ENCODE data around the gene ARID3B.

The ARID3B gene

DNA sequence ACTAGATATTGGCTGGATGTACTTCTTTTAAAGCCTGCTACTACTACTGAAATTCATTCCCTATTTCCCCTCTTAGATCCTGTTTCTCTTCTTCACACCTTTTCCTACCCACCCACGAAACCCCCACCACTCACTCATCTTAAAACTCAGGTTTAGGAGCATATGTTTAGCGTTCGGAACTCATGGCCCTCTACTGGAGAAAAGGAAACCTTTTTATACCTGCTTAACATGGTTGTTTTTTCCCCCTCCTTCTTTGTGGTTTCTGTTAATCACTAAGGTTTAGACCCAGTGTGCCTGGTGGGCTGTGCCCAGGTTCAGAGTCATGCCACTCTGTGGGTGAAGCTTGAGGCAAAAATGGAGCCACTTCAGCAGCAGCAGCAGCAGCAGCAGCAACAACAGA lies 2.6 kb downstream of the ARID3B start:
- TF ChIP-seq POLR2AphosphoS5 (IDR thresholded peaks at IDR 0.05; ENCODE audit: low read depth, low read length) (no peak), POU2F2 (IDR thresholded peaks at IDR 0.05; ENCODE audit: low read depth, low read length) (no peak), TAF1 (IDR thresholded peaks at IDR 0.05; ENCODE audit: low read depth, low read length) (no peak), SPI1 (IDR thresholded peaks at IDR 0.05; ENCODE audit: low read depth, low read length) (no peak), PAX5 (IDR thresholded peaks at IDR 0.05; ENCODE audit: insufficient read depth, low read length, severe bottlenecking) (no peak), POLR2A (IDR thresholded peaks at IDR 0.05; ENCODE audit: low read depth, low read length) (no peak)
- FAIRE-seq (peak; percentile 50), DNase-seq (ENCODE audit: insufficient read length, low spot score) (no peak)

DNA sequence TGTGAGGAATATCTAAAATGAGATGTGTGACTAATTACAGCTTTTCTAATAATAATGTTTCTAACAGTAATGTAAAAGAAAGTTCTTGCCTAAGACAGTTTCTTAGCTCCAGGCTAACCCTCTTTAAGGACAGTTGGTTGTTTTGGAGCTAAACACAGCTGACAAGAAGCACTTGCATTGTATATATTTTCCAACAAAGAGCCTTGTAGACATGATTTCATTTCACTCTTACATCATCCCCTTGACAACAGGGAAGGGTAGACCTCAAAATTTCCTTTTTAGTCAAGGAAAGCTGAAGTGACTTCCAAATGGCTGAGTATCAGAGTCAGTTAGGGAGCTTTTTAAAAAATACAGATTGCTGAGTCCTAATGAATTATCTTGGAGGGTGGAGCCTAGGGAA lies 4.1 kb downstream of the ARID3B start:
- FAIRE-seq (no peak), DNase-seq (ENCODE audit: insufficient read length, low spot score) (no peak)
- no peak for TF ChIP-seq SPI1 (IDR thresholded peaks at IDR 0.05; ENCODE audit: low read depth, low read length)
- TF ChIP-seq TAF1 (IDR thresholded peaks at IDR 0.05; ENCODE audit: low read depth, low read length) = no peak
- no peak for TF ChIP-seq POLR2A (IDR thresholded peaks at IDR 0.05; ENCODE audit: low read depth, low read length)
- TF ChIP-seq POLR2AphosphoS5 (IDR thresholded peaks at IDR 0.05; ENCODE audit: low read depth, low read length) = no peak
- TF ChIP-seq POU2F2 (IDR thresholded peaks at IDR 0.05; ENCODE audit: low read depth, low read length) = no peak
- no peak for TF ChIP-seq PAX5 (IDR thresholded peaks at IDR 0.05; ENCODE audit: insufficient read depth, low read length, severe bottlenecking)

DNA sequence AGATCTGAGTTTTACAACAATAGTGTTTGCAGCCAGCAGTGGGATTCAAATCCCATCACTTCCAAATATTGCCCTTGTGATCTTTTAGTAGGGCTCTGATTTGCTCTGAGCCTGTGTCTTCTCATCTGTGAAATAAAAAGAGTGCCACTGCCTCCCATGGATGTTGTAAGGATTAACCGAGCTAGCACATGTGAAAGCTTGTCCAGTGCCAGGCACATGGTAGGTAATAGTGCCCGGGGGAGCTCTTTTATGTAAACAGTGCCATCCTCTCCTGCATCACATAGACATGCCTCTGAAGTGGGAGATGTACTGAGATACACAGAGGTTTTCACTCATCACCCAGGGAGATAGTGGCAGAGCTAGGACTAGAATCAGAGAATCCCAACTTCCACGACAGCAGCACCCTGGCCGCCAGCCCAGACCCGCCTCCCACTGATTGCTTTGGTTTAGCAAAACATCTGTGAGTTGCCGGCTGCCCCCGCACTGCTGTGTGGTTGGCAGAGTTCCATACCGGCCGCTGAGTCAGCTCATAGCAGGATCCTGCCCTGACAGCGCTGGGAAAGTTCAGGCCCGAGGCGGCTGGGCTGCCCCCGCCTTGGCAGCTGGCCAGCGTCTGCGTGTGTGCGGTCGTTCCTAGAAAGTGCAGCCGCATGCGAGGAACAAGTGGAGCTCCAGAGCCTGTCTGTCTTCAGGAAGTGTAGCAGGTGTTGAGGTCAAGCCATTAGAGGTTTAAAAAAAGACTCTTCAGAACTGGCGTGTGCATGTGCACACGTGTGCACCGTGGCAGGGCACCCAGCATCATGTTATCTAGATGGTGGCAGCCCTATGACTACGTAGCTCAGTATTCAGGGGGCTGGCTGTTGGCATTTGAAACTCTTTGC lies 5.0 kb downstream of the ARID3B start:
- TF ChIP-seq TAF1 (IDR thresholded peaks at IDR 0.05; ENCODE audit: low read depth, low read length) = no peak
- TF ChIP-seq POU2F2 (IDR thresholded peaks at IDR 0.05; ENCODE audit: low read depth, low read length) = peak; percentile 42; the same call in 1 of the 2 replicates
- peak; percentile 44 for TF ChIP-seq PAX5 (IDR thresholded peaks at IDR 0.05; ENCODE audit: insufficient read depth, low read length, severe bottlenecking)
- TF ChIP-seq POLR2AphosphoS5 (IDR thresholded peaks at IDR 0.05; ENCODE audit: low read depth, low read length) = peak; percentile 76
- TF ChIP-seq SPI1 (IDR thresholded peaks at IDR 0.05; ENCODE audit: low read depth, low read length) = no peak
- TF ChIP-seq POLR2A (IDR thresholded peaks at IDR 0.05; ENCODE audit: low read depth, low read length) = no peak
- DNase-seq (ENCODE audit: insufficient read length, low spot score) (peak; percentile 44), FAIRE-seq (peak; percentile 88)

DNA sequence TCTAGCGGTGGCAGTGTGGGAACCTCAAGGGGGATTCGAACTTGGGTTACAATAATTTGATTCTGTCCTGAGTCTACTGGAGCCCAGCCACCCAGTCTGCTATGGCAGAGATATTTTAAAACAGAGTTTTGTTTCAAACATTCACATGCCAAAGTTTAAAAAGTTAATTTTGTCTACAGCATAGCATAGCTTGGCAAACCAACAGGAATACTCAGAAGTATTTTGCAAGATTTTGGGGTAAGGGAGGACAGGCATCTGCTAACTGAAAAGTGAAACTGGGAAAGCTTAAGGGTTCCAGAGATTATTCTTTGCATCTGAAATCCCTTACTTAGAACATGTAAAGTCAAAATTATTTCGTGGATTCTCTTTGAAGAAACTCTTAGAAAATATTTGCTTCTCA lies 6.6 kb downstream of the ARID3B start:
- no peak for TF ChIP-seq POU2F2 (IDR thresholded peaks at IDR 0.05; ENCODE audit: low read depth, low read length)
- TF ChIP-seq POLR2A (IDR thresholded peaks at IDR 0.05; ENCODE audit: low read depth, low read length) = no peak
- TF ChIP-seq PAX5 (IDR thresholded peaks at IDR 0.05; ENCODE audit: insufficient read depth, low read length, severe bottlenecking) = no peak
- no peak for TF ChIP-seq POLR2AphosphoS5 (IDR thresholded peaks at IDR 0.05; ENCODE audit: low read depth, low read length)
- TF ChIP-seq TAF1 (IDR thresholded peaks at IDR 0.05; ENCODE audit: low read depth, low read length) = no peak
- TF ChIP-seq SPI1 (IDR thresholded peaks at IDR 0.05; ENCODE audit: low read depth, low read length) = no peak
- no peak for FAIRE-seq
- no peak for DNase-seq (ENCODE audit: insufficient read length, low spot score)

DNA sequence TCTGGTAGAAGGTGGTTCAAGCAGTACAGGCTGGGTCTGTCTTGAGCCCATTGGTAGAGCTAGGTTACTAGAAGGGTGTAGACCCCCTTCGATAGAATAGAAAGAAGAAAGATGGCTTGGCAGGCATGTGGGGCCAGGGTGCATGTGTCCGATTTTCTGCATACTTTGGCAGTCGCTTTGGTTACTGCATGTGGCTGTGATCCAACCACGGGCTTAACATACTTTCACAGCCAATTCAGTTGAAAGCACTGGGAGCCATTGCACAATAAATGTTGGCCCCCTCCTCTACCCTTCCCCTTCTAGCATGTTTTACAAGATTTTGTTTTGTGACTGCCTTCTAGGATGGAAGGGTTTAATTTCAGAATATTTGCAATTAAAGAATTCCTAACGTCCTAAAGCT lies 7.2 kb downstream of the ARID3B start:
- no peak for DNase-seq (ENCODE audit: insufficient read length, low spot score)
- no peak for TF ChIP-seq PAX5 (IDR thresholded peaks at IDR 0.05; ENCODE audit: insufficient read depth, low read length, severe bottlenecking)
- TF ChIP-seq POLR2AphosphoS5 (IDR thresholded peaks at IDR 0.05; ENCODE audit: low read depth, low read length) = no peak
- TF ChIP-seq POLR2A (IDR thresholded peaks at IDR 0.05; ENCODE audit: low read depth, low read length) = no peak
- TF ChIP-seq TAF1 (IDR thresholded peaks at IDR 0.05; ENCODE audit: low read depth, low read length) = no peak
- TF ChIP-seq POU2F2 (IDR thresholded peaks at IDR 0.05; ENCODE audit: low read depth, low read length) = no peak
- TF ChIP-seq SPI1 (IDR thresholded peaks at IDR 0.05; ENCODE audit: low read depth, low read length) = no peak
- no peak for FAIRE-seq

DNA sequence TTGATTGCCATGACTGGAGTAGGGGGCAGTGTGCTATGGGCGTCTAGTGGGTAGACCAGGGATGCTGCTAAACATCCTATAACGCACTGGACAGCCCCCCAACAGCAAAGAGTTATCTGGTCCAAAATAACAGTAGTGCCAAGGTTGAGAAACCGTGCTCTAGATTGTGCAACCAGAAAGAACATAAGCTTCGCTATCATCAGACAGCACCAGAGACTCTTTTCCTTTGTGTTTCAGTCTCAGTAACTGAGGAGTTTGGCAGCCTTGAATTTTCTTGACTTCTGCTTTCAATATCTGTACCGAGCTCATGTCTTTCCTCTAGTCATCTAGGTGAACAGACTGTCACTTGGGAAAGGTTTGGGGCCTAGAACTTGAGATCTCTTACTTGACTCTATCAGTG lies 8.8 kb downstream of the ARID3B start:
- DNase-seq (ENCODE audit: insufficient read length, low spot score) (no peak), FAIRE-seq (no peak)
- TF ChIP-seq POLR2A (IDR thresholded peaks at IDR 0.05; ENCODE audit: low read depth, low read length) (no peak), PAX5 (IDR thresholded peaks at IDR 0.05; ENCODE audit: insufficient read depth, low read length, severe bottlenecking) (no peak), POLR2AphosphoS5 (IDR thresholded peaks at IDR 0.05; ENCODE audit: low read depth, low read length) (no peak), POU2F2 (IDR thresholded peaks at IDR 0.05; ENCODE audit: low read depth, low read length) (no peak), SPI1 (IDR thresholded peaks at IDR 0.05; ENCODE audit: low read depth, low read length) (no peak), TAF1 (IDR thresholded peaks at IDR 0.05; ENCODE audit: low read depth, low read length) (no peak)

DNA sequence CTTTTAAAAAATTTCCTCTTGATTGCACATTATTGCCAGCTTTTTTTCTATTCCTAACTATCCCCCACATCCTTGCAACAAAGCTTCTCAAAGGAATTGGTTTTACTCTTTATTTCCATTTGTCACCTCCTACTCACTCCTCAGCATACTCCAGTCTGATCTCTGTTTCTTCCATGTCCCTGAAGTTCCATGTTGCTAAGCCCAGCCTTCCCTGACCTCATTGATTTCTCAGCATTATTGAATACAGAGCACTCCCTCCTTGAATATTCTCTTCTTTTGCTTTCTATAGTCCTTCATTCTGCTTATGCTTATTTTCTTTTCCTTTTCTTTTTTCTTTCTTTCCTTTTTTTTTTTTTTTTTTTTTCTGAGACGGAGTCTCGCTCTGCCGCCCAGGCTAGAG lies 10.7 kb downstream of the ARID3B start:
- TF ChIP-seq TAF1 (IDR thresholded peaks at IDR 0.05; ENCODE audit: low read depth, low read length) = no peak
- no peak for TF ChIP-seq POU2F2 (IDR thresholded peaks at IDR 0.05; ENCODE audit: low read depth, low read length)
- TF ChIP-seq POLR2A (IDR thresholded peaks at IDR 0.05; ENCODE audit: low read depth, low read length) = no peak
- TF ChIP-seq POLR2AphosphoS5 (IDR thresholded peaks at IDR 0.05; ENCODE audit: low read depth, low read length) = no peak
- no peak for TF ChIP-seq PAX5 (IDR thresholded peaks at IDR 0.05; ENCODE audit: insufficient read depth, low read length, severe bottlenecking)
- no peak for TF ChIP-seq SPI1 (IDR thresholded peaks at IDR 0.05; ENCODE audit: low read depth, low read length)
- FAIRE-seq (no peak), DNase-seq (ENCODE audit: insufficient read length, low spot score) (no peak)

DNA sequence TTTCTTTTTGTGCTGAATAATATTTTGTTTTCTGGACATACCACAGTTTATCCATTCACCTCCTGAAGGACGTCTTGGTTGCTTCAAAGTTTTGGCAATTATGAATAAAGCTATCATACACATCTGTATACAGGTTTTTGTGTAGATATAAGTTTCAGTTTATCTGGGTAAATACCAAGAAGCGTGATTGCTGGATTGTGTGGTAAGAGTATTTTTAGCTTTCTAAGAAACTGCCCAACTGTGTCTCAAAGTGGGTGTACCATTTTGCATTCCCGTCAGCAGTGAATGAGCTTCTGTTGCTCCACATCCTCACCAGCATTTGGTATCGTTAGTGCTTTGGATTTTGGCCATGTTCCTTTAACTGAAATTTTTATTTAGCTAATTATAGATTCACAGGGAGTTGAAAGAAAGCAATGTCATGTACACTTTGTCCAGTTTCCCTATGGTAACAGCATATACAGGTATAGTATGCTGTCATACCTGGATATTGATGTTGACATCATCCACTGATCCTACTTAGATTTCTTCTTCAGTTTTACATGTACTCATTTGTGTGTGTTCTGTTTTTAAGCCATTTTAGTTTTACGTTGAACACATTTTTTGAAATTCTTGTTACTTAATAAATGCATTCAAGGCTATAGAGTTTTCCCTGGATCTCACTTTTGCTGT lies 11.9 kb downstream of the ARID3B start:
- DNase-seq (ENCODE audit: insufficient read length, low spot score) (no peak), FAIRE-seq (peak; percentile 47)
- TF ChIP-seq POLR2A (IDR thresholded peaks at IDR 0.05; ENCODE audit: low read depth, low read length) (no peak), POU2F2 (IDR thresholded peaks at IDR 0.05; ENCODE audit: low read depth, low read length) (no peak), SPI1 (IDR thresholded peaks at IDR 0.05; ENCODE audit: low read depth, low read length) (no peak), POLR2AphosphoS5 (IDR thresholded peaks at IDR 0.05; ENCODE audit: low read depth, low read length) (no peak), PAX5 (IDR thresholded peaks at IDR 0.05; ENCODE audit: insufficient read depth, low read length, severe bottlenecking) (no peak), TAF1 (IDR thresholded peaks at IDR 0.05; ENCODE audit: low read depth, low read length) (no peak)

DNA sequence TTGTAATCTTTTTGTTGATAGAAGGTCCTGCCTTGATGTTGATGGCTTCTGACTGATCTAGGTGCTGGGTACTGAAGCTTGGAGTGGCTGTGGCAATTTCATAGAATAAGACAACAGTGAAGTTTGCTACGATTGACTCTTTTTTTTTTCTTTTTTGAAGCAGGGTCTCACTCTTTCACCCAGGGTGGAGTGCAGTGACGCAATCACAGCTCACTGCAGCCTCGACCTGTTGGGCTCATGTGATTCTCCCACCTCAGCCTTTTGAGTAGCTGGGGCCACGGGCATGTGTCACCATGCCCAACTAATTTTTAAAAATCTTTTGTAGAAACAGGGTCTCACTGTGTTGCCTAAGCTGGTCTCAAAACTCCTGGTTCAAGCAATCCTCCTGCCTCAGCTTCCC lies 14.2 kb downstream of the ARID3B start:
- no peak for FAIRE-seq

More for the DNA sequence above, 14.2 kb downstream of the ARID3B start:
- no peak for DNase-seq (ENCODE audit: insufficient read length, low spot score)
- TF ChIP-seq TAF1 (IDR thresholded peaks at IDR 0.05; ENCODE audit: low read depth, low read length) = no peak
- TF ChIP-seq SPI1 (IDR thresholded peaks at IDR 0.05; ENCODE audit: low read depth, low read length) = no peak
- no peak for TF ChIP-seq POLR2AphosphoS5 (IDR thresholded peaks at IDR 0.05; ENCODE audit: low read depth, low read length)
- TF ChIP-seq PAX5 (IDR thresholded peaks at IDR 0.05; ENCODE audit: insufficient read depth, low read length, severe bottlenecking) = no peak
- no peak for TF ChIP-seq POU2F2 (IDR thresholded peaks at IDR 0.05; ENCODE audit: low read depth, low read length)
- no peak for TF ChIP-seq POLR2A (IDR thresholded peaks at IDR 0.05; ENCODE audit: low read depth, low read length)

Data from GM12891 (cell line).